Dendritic cell treated with granulocyte-macrophage colony-stimulating factor and Interleukin-4, amounts not matched to agents 40 ng/mL and 50 ng/mL, for 4 days (primary cell): ENCODE measurements around the gene ARV1.
A peak's percentile ranks its signal among the peaks of the same experiment; 100 is the strongest.
"Not testable (repeated sequence)": the region's sequence is repeated elsewhere in the genome, so short reads cannot be mapped to it uniquely, and the experiment has no call there.

ENCODE experiments used
- H3K27ac Mint-ChIP-seq: one replicate; pipeline ENCODE4 v1.8.0; 2022; ENCODE audit warnings: mild to moderate bottlenecking, mixed read lengths
- H3K27me3 Mint-ChIP-seq: one replicate; pipeline ENCODE4 v1.8.0; 2022; ENCODE audit warnings: mild to moderate bottlenecking, mixed read lengths
- H3K36me3 Mint-ChIP-seq: one replicate; pipeline ENCODE4 v1.8.0; 2022; ENCODE audit warnings: low read depth, mixed read lengths
- H3K4me1 Mint-ChIP-seq: one replicate; pipeline ENCODE4 v1.8.0; 2022; ENCODE audit warnings: low read depth, mixed read lengths
- H3K4me3 Mint-ChIP-seq: one replicate; pipeline ENCODE4 v1.8.0; 2022; ENCODE audit warnings: mild to moderate bottlenecking, moderate library complexity, mixed read lengths
- H3K9me3 Mint-ChIP-seq: one replicate; pipeline ENCODE4 v1.8.0; 2022; ENCODE audit warnings: mixed read lengths
- intact Hi-C: fragments of 100-400 bp; cut with micrococcal nuclease; formaldehyde crosslinking; loops from one replicate; pipeline ENCODE4 v1.15.0; 2022

The ARV1 gene

GRCh38 chr1:231035799-231036198 lies 56.9 kb downstream of the ARV1 start:
- no peaks in the 10 kb centered on the region for H3K9me3 Mint-ChIP-seq
- H3K4me1 Mint-ChIP-seq, result peaks cover 42% of the 10 kb centered on the region
- no peaks in the 10 kb centered on the region for H3K36me3 Mint-ChIP-seq
- H3K27me3 Mint-ChIP-seq, result peaks cover 22% of the 10 kb centered on the region
- H3K4me3 Mint-ChIP-seq, result no peak overlapping the region
- intact Hi-C loops, result loop anchor here (5.0 kb wide), 1 partner anchor 53 kb away; no protein-coding TSS in a partner anchor
- no peak overlapping the region for H3K27ac Mint-ChIP-seq

- H3K36me3 Mint-ChIP-seq, result no peaks in the 10 kb centered on the region
- H3K27ac Mint-ChIP-seq, result no peak overlapping the region
- H3K27me3 Mint-ChIP-seq, result peaks cover 27% of the 10 kb centered on the region
- H3K9me3 Mint-ChIP-seq, result no peaks in the 10 kb centered on the region
- intact Hi-C loops, result loop anchor here (5.0 kb wide), 1 partner anchor 54 kb away; no protein-coding TSS in a partner anchor
- H3K4me3 Mint-ChIP-seq, result no peak overlapping the region
- H3K4me1 Mint-ChIP-seq, result peaks cover 46% of the 10 kb centered on the region
Observed at GRCh38 chr1:231036416-231036815, 57.5 kb downstream of the ARV1 start.

GRCh38 chr1:231037585-231038517 lies 59.0 kb downstream of the ARV1 start:
- no peak overlapping the region for H3K4me3 Mint-ChIP-seq
- H3K27ac Mint-ChIP-seq, result no peak overlapping the region
- peaks cover 42% of the 10 kb centered on the region for H3K4me1 Mint-ChIP-seq
- no peaks in the 10 kb centered on the region for H3K36me3 Mint-ChIP-seq
- intact Hi-C loops, result loop anchor here (5.0 kb wide), 1 partner anchor 56 kb away; no protein-coding TSS in a partner anchor
- H3K27me3 Mint-ChIP-seq, result peaks cover 37% of the 10 kb centered on the region
- no peaks in the 10 kb centered on the region for H3K9me3 Mint-ChIP-seq

- H3K4me1 Mint-ChIP-seq, result peaks cover 34% of the 10 kb centered on the region
- peaks cover 43% of the 10 kb centered on the region for H3K27me3 Mint-ChIP-seq
- intact Hi-C loops, result loop anchor here (5.0 kb wide), 1 partner anchor 57 kb away; no protein-coding TSS in a partner anchor
- peaks cover 10% of the 10 kb centered on the region for H3K9me3 Mint-ChIP-seq
- H3K36me3 Mint-ChIP-seq, result no peaks in the 10 kb centered on the region
- peak overlapping the region; percentile 75 for H3K4me3 Mint-ChIP-seq
- peak overlapping the region; percentile 52 for H3K27ac Mint-ChIP-seq
Observed at GRCh38 chr1:231039161-231040018, 60.5 kb downstream of the ARV1 start.

GRCh38 chr1:231040019-231040799 lies 61.3 kb downstream of the ARV1 start, which contains the start of gene FAM89A:
FAM89A (minus strand) TSS chr1:231040254; CDS start chr1:231040211, 43 bp downstream.
- Mint-ChIP-seq H3K4me3 (peak within 1 kb of the TSS; percentile 76), H3K27ac (peak within 1 kb of the TSS; percentile 52), H3K4me1 (peaks cover 34% of the 10 kb centered on the region), H3K9me3 (peaks cover 18% of the 10 kb centered on the region), H3K36me3 (no peaks in the 10 kb centered on the region), H3K27me3 (peaks cover 49% of the 10 kb centered on the region)
- intact Hi-C loops, result no loop called here

- H3K27me3 Mint-ChIP-seq, result peaks cover 54% of the 10 kb centered on the region
- H3K27ac Mint-ChIP-seq, result peak overlapping the region; percentile 37
- H3K4me1 Mint-ChIP-seq, result peaks cover 25% of the 10 kb centered on the region
- H3K36me3 Mint-ChIP-seq, result no peaks in the 10 kb centered on the region
- peak overlapping the region; percentile 49 for H3K4me3 Mint-ChIP-seq
- intact Hi-C loops, result no loop called here
- H3K9me3 Mint-ChIP-seq, result peaks cover 26% of the 10 kb centered on the region
Observed at GRCh38 chr1:231040800-231041718, 62.2 kb downstream of the ARV1 start.

GRCh38 chr1:231041719-231042261 lies 62.9 kb downstream of the ARV1 start:
- Mint-ChIP-seq H3K4me3 (no peak overlapping the region), H3K9me3 (peaks cover 32% of the 10 kb centered on the region), H3K27me3 (peaks cover 61% of the 10 kb centered on the region), H3K4me1 (peaks cover 18% of the 10 kb centered on the region), H3K27ac (no peak overlapping the region), H3K36me3 (no peaks in the 10 kb centered on the region)
- intact Hi-C loops, result no loop called here

- H3K27ac Mint-ChIP-seq, result no peak overlapping the region
- H3K9me3 Mint-ChIP-seq, result peaks cover 32% of the 10 kb centered on the region
- H3K36me3 Mint-ChIP-seq, result no peaks in the 10 kb centered on the region
- peaks cover 10% of the 10 kb centered on the region for H3K4me1 Mint-ChIP-seq
- intact Hi-C loops, result no loop called here
- H3K27me3 Mint-ChIP-seq, result peaks cover 52% of the 10 kb centered on the region
- H3K4me3 Mint-ChIP-seq, result no peak overlapping the region
Observed at GRCh38 chr1:231044588-231044987, 65.7 kb downstream of the ARV1 start.

GRCh38 chr1:231045286-231045685 lies 66.4 kb downstream of the ARV1 start:
- intact Hi-C loops, result no loop called here
- Mint-ChIP-seq H3K36me3 (no peaks in the 10 kb centered on the region), H3K4me3 (no peak overlapping the region), H3K27ac (no peak overlapping the region), H3K4me1 (peaks cover 10% of the 10 kb centered on the region), H3K9me3 (peaks cover 32% of the 10 kb centered on the region), H3K27me3 (peaks cover 50% of the 10 kb centered on the region)

- H3K36me3 Mint-ChIP-seq, H3K27ac Mint-ChIP-seq, H3K4me3 Mint-ChIP-seq, intact Hi-C loops, H3K4me1 Mint-ChIP-seq: not testable (repeated sequence)
- peaks cover 43% of the 10 kb centered on the region for H3K27me3 Mint-ChIP-seq
- H3K9me3 Mint-ChIP-seq, result peaks cover 32% of the 10 kb centered on the region
Observed at GRCh38 chr1:231045921-231046729, 67.2 kb downstream of the ARV1 start.

GRCh38 chr1:231046730-231047395 lies 68.0 kb downstream of the ARV1 start:
- H3K27me3 Mint-ChIP-seq, result peaks cover 39% of the 10 kb centered on the region
- no peak overlapping the region for H3K27ac Mint-ChIP-seq
- peaks cover 32% of the 10 kb centered on the region for H3K9me3 Mint-ChIP-seq
- H3K36me3 Mint-ChIP-seq, result no peaks in the 10 kb centered on the region
- H3K4me1 Mint-ChIP-seq, result peaks cover 5% of the 10 kb centered on the region
- H3K4me3 Mint-ChIP-seq, result no peak overlapping the region
- intact Hi-C loops, result no loop called here
